Rectal smooth muscle tissue (tissue), 1 donor: Measurements from ENCODE around the gene SHOC2.

Experiments
- H3K27ac ChIP-seq: one replicate; pipeline ENCODE4 v1.7.0; 2013; ENCODE audit warnings: low read depth, low read length, inconsistent platforms
- H3K27me3 ChIP-seq: one replicate; pipeline ENCODE4 v1.7.0; 2013; ENCODE audit warnings: low read length; ENCODE audit not compliant: control insufficient read depth, insufficient read depth
- H3K36me3 ChIP-seq: one replicate; pipeline ENCODE4 v1.7.0; 2013; ENCODE audit warnings: low read length; ENCODE audit not compliant: control insufficient read depth, insufficient read depth
- H3K4me1 ChIP-seq: one replicate; pipeline ENCODE4 v1.7.0; 2013; ENCODE audit warnings: low read length; ENCODE audit not compliant: control insufficient read depth, insufficient read depth
- H3K4me3 ChIP-seq: one replicate; pipeline ENCODE4 v1.7.0; 2013; ENCODE audit warnings: low read length
- H3K9ac ChIP-seq: one replicate; pipeline ENCODE4 v1.7.0; 2013; ENCODE audit warnings: low read length

Gene SHOC2

DNA sequence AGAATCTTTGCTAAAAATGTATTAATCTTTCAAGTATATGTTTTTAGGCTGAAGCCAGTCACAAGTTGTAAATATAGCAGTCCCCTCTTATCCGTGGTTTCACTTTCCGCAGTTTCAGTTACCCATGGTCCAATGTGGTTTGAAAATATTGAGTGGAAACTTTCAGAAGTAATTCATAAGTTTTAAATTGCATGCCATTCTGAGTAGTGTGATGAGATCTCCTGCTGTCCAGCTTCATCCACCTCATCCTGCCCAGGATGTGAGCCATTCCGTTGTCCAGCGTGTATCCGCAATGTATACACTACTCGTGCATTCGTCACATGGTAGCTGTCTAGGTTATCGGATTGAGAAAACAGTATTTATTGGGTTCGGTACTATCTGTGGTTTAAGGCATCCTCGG, 35.5 kb upstream of the SHOC2 start:
- no peak overlapping the region for H3K9ac ChIP-seq
- H3K4me3 ChIP-seq = no peak overlapping the region
- H3K27ac ChIP-seq = peak overlapping the region; percentile 33
- H3K27me3 ChIP-seq = no peaks in the 10 kb centered on the region
- H3K36me3 ChIP-seq = peaks cover 10% of the 10 kb centered on the region
- peaks cover 5% of the 10 kb centered on the region for H3K4me1 ChIP-seq

DNA sequence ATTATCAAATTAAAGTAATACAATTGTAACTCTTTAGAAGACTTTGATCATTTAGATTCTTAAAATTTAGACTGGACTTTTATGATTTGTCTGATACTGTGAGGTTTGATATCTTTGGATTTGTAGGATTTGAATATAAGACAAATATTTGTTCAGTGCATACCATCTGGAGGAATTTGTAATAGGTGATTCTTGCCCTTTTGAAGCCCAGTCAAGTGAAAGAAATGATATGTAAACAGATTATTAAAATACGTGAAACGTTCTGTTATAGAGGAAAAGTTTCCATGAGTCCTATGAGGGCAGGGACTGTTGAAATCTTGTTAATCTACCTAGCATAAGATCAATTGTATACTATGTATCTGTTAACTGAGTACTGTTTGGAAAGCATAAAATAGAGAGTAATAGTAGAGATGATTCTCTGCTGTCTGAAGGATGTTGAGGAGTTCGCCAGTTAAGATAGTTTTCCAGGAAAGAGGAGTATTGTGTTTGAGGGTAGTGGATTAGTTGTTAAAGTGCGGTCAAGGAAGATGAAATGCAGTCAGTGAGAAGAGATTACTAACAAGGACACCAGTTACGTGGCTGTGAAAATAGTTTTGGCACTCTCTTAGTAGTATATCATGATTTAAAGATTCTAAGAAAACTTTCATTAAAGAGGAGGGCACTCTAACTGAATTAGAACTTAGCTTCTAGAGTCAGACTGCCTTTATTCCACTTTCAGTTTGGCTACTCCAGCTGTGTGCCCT, 33.3 kb upstream of the SHOC2 start:
- no peak overlapping the region for H3K9ac ChIP-seq
- peaks cover 18% of the 10 kb centered on the region for H3K36me3 ChIP-seq
- H3K4me3 ChIP-seq = no peak overlapping the region
- no peaks in the 10 kb centered on the region for H3K27me3 ChIP-seq
- peaks cover 5% of the 10 kb centered on the region for H3K4me1 ChIP-seq
- H3K27ac ChIP-seq = peak overlapping the region; percentile 42

DNA sequence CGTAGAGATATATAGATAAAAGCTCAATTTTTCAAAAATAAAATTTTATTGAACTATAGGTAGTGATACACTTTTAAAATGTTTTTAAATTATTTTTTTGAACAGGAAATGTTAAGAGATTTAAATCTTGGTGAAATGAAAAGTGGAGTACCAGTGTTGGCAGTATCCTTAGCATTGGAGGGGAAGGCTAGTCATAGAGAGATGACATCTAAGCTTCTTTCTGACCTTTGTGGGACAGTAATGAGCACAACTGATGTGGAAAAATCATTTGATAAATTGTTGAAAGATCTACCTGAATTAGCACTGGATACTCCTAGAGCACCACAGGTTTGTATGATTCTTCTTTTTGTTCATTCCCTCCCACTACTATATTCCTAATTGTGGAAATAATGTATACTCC, 31.8 kb upstream of the SHOC2 start:
- Histone ChIP-seq H3K4me3 (no peak overlapping the region), H3K27ac (no peak overlapping the region), H3K4me1 (peaks cover 5% of the 10 kb centered on the region), H3K27me3 (no peaks in the 10 kb centered on the region), H3K36me3 (peaks cover 16% of the 10 kb centered on the region), H3K9ac (no peak overlapping the region)

DNA sequence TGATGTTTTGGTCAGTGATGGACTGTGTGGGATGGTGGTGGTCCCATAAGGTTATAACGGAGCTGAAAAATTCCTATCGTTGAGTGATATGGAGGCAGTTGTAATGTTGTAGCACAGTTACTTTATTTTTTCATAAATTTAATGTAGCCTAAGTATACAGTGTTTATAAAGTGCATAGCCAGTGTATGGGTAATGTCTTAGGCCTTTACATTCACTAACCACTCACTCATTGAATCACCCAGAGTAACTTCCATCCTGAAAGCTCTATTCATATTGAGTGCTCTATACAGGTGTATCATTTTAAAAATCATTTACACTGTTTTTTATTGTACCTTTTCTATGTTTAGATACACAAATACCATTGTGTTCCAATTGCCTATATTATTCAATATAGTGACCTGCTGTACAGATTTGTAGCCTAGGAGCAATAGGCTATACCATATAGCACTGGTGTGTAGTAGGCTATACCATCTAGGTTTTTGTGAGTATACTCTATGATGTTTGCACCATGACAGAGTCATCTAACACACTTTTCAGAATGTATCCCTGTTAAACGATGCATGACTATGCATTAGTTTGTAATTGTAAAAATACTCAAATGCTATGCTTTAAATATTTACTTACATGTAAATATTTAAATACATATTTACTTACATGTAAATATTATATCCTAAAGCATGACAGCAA, 26.7 kb upstream of the SHOC2 start:
- no peaks in the 10 kb centered on the region for H3K27me3 ChIP-seq
- H3K4me3 ChIP-seq = no peak overlapping the region
- peaks cover 20% of the 10 kb centered on the region for H3K36me3 ChIP-seq
- H3K9ac ChIP-seq = no peak overlapping the region
- H3K4me1 ChIP-seq = peaks cover 5% of the 10 kb centered on the region
- no peak overlapping the region for H3K27ac ChIP-seq

DNA sequence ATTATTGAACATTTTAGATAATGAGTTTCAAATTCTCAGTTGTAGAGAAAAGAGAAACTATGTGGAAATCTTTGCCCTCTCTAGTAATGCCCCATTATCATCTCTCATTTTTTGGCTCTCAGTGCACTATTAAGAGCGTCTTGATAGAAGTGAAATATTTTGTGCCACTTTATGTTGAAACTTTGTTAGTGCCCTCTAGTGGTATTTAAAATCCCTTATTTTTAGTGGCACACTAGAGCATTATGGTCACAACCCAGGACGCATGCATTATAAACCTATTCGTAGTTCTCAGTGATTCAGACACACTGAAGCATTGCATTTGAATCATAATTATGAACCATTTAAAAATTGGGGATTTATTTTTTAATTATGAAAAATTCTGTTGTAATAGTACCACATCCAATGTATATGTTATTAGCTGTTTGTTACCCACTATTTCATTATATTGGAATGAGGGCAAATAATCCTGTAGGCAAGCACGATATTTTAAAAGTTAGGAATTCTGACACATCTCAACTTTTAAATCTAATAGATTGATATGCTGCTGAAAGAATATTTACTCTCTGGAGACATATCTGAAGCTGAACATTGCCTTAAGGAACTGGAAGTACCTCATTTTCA, 25.7 kb upstream of the SHOC2 start:
- Histone ChIP-seq H3K9ac (no peak overlapping the region), H3K4me1 (peaks cover 5% of the 10 kb centered on the region), H3K27me3 (no peaks in the 10 kb centered on the region), H3K36me3 (peaks cover 20% of the 10 kb centered on the region), H3K4me3 (no peak overlapping the region), H3K27ac (no peak overlapping the region)

DNA sequence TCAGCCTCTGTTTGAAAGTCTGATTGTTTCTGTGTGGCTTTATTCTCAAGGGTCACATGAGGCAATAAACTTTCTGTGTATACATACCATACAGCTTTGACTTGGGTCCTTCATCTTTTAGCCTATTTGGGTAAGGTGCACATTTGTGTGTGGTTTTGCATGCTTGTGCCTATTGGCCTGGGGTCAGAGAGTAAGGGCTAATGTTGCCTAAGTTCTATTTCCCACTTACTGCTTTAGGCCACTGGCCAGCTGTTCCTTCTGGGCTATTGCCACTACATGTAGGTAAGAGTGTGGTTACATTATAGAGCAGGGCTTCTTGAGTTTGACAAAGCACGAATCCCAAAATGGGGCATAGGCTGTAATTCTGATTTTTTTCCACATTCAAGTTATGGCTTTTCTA, 22.2 kb upstream of the SHOC2 start:
- Histone ChIP-seq H3K27me3 (no peaks in the 10 kb centered on the region), H3K9ac (no peak overlapping the region), H3K4me1 (peaks cover 5% of the 10 kb centered on the region), H3K4me3 (no peak overlapping the region), H3K27ac (no peak overlapping the region), H3K36me3 (peaks cover 18% of the 10 kb centered on the region)

DNA sequence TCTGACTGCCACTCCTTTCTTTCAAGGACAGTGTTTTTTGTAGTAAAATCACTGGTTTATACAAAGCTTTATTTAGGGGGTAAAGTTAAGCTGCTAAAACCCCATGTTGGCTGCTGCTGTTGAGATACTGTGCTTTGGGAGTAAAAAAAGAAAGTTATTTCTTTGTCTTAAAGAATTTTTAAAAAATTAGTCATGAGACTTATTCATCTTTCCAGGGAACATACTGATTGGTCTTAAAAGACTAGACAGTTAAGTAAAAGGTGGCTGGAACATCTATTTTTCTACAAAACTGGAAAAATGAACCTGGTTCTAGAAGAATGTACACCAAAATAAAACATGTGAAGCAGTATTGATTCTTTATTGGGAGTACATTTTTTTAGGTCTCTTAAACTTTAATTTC, 21.0 kb upstream of the SHOC2 start:
- Histone ChIP-seq H3K4me1 (peaks cover 5% of the 10 kb centered on the region), H3K36me3 (peaks cover 21% of the 10 kb centered on the region)

DNA sequence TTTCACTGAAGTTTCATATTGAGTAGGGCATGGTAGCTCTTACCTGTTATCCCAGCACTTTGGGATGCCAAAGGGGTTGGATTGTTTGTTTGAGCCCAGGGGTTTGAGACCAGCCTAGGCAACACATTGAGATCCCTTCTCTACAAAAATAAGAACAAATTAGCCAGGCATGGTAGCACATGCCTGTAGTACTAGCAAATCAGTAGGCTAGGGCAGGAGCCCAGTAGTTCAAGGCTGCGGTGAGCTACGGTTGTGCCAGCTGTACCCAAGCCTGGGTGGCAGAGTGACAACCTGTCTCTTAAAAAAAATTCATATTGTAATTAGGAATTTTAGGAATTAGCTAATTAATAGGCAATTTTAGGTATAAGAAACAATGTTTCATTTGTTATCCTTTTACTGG, 18.4 kb upstream of the SHOC2 start:
- H3K4me1 ChIP-seq = peaks cover 5% of the 10 kb centered on the region
- H3K4me3 ChIP-seq = no peak overlapping the region
- H3K27ac ChIP-seq = no peak overlapping the region
- H3K27me3 ChIP-seq = no peaks in the 10 kb centered on the region
- no peak overlapping the region for H3K9ac ChIP-seq
- H3K36me3 ChIP-seq = peaks cover 16% of the 10 kb centered on the region

More for the DNA sequence above, 21.0 kb upstream of the SHOC2 start:
- H3K27ac ChIP-seq = no peak overlapping the region
- H3K4me3 ChIP-seq = no peak overlapping the region
- no peaks in the 10 kb centered on the region for H3K27me3 ChIP-seq
- H3K9ac ChIP-seq = no peak overlapping the region

DNA sequence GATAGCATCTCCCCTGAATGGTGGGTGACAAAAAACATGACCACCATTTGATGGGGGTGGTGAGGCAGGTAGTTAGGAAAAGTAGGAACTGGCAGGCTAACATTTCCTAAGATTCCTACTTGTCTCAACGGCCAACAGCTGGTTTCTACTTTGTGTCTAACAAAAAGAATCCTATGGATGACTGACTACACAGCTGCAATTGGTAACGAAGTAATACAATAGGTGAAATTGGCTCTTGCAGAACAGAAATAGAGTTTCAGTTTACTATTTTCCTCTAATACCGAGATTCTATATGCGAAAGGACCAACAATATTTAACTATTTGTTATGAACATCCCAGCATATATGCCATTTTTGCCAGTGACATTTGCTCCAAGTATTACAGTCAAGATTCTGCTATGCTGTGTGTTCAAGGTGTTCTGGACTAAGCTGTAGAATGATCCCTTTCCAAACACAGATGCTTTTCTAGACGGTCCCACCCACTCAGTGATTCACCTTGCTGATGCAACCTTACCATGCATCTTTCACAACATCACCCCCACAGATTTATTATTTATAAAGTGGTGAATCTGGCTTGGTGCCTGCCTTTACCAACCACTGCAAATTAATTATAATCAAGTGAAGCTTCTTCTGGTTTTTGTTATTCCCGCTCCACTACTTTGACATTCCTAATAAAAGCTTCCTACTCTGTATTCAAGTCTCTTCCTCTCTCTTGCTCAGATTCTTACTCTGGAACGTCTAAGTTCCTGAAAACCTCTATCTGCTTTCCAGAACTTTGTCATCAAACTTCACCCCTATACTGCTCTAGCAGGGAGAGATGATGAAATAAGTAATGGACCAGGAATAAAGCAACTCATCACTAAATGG, 17.2 kb upstream of the SHOC2 start:
- H3K9ac ChIP-seq = no peak overlapping the region
- H3K4me1 ChIP-seq = peaks cover 1% of the 10 kb centered on the region
- no peak overlapping the region for H3K27ac ChIP-seq
- no peak overlapping the region for H3K4me3 ChIP-seq
- H3K36me3 ChIP-seq = peaks cover 11% of the 10 kb centered on the region
- H3K27me3 ChIP-seq = no peaks in the 10 kb centered on the region

DNA sequence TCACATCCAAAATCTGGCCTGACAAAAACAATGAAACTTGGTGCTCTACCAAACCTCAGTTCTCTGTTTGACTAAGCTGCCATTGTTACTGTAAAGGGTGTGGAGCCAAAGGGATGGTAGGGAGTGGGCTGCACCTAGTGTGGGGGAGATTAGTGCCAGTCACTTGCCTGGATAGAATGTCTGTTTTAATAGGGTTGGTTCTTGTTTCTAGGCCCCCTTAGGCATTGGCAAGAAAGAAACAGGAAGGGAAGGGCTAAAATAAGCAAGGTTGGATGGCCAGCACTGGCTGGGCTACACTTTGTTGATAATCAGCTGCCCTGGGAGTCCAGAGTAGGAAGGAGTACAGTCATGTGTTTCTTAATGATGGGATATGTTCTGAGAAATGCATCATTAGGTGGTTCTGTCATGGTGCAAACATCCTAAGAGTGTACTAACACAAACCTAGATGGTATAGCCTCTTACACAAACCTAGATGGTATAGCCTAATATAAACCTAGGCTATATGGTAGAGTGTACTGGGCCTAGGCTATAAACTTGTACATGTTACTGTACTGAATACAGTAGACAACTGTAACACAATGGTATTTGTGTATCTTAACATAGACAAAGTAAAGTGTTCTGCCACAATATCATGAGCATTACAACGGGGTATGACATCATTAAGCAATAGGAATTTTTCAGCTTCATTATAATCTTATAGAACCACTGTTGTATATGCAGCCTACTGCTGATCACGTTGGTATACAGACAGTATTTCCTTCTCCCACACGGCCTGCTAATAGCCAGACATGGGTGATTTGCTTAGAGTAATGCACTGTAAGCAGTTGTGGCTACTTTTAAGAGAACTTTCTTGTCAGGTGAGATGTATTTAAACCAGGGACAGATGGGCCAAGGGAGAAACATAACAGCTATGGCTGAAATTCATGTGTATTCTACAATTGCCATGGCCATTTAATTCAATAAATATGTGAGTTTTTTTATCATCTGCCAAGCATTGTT, 15.8 kb upstream of the SHOC2 start:
- no peak overlapping the region for H3K4me3 ChIP-seq
- H3K9ac ChIP-seq = no peak overlapping the region
- H3K36me3 ChIP-seq = peaks cover 10% of the 10 kb centered on the region
- no peaks in the 10 kb centered on the region for H3K4me1 ChIP-seq
- no peak overlapping the region for H3K27ac ChIP-seq
- H3K27me3 ChIP-seq = no peaks in the 10 kb centered on the region

DNA sequence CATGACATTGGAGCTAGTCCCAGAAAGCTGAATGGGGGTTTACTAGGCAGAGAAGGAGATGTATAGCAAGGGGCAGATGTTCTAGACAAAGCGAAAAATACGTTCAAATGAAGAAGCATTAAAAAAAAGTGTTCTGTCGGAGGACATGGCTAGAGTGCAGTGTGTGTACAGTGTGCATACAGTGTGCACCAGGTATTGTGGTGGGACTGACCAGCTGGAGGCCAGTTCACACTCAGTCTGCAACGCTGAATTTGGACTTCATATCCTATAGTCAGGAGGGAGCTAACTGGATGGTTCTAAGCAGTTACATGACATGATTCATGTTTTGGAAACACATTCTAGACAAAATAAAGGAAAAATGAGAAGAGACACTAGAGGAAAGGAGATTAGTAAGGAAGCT, 9.3 kb upstream of the SHOC2 start:
- Histone ChIP-seq H3K36me3 (no peaks in the 10 kb centered on the region), H3K9ac (no peak overlapping the region), H3K27me3 (no peaks in the 10 kb centered on the region), H3K4me1 (no peaks in the 10 kb centered on the region), H3K4me3 (no peak overlapping the region), H3K27ac (no peak overlapping the region)
